Hematopoietic multipotent progenitor cell treated with erythropoietin and hydrocortisone succinate and interleukin-3 and kit ligand, for 15 days (in vitro differentiated cells): ENCODE results near the gene ENKD1.
"Not testable (repeated sequence)": the region's sequence is repeated elsewhere in the genome, so short reads cannot be mapped to it uniquely, and the experiment has no call there.

Experiments
- DNase-seq: peaks from one replicate; pipeline ENCODE4 v3.0.0-alpha.2; 2015; ENCODE audit warnings: low spot score

ENKD1 gene

GRCh38 chr16:67666559-67667452 is at the start of gene ENKD1, which contains the start of gene C16orf86:
TSS of gene ENKD1 (minus strand) at chr16:67666750. CDS start at chr16:67666442, 308 bp downstream.
TSS of gene C16orf86 (plus strand) at chr16:67666814. CDS start at chr16:67666971, 157 bp downstream.
- peak; percentile 76 for DNase-seq

GRCh38 chr16:67716097-67716496 is 49.5 kb upstream of the ENKD1 start:
- no peak for DNase-seq

GRCh38 chr16:67714522-67714921 is 48.0 kb upstream of the ENKD1 start:
- no peak for DNase-seq

GRCh38 chr16:67713647-67714273 is 47.2 kb upstream of the ENKD1 start:
- no peak for DNase-seq

- DNase-seq: no peak
These were observed 44.1 kb upstream of the ENKD1 start for GRCh38 chr16:67710607-67711006.

GRCh38 chr16:67709050-67709449 is 42.5 kb upstream of the ENKD1 start:
- DNase-seq: no peak

- no peak for DNase-seq
These were observed 41.8 kb upstream of the ENKD1 start for GRCh38 chr16:67708368-67708771.

GRCh38 chr16:67707790-67708189 is 41.2 kb upstream of the ENKD1 start:
- no peak for DNase-seq

- DNase-seq: no peak
These were observed 40.7 kb upstream of the ENKD1 start for GRCh38 chr16:67707210-67707609.

GRCh38 chr16:67704110-67704509 is 37.6 kb upstream of the ENKD1 start:
- no peak for DNase-seq

- no peak for DNase-seq
These were observed 37.1 kb upstream of the ENKD1 start for GRCh38 chr16:67703626-67704025.

GRCh38 chr16:67702130-67702529 is 35.6 kb upstream of the ENKD1 start:
- no peak for DNase-seq

- no peak for DNase-seq
These were observed 34.9 kb upstream of the ENKD1 start for GRCh38 chr16:67701420-67701819.

- no peak for DNase-seq
These were observed 32.7 kb upstream of the ENKD1 start for GRCh38 chr16:67699265-67699664.

- no peak for DNase-seq
These were observed 31.1 kb upstream of the ENKD1 start for GRCh38 chr16:67697422-67698185.

- DNase-seq: no peak
These were observed 28.1 kb upstream of the ENKD1 start for GRCh38 chr16:67694611-67695010.

GRCh38 chr16:67693517-67694285 is 27.2 kb upstream of the ENKD1 start:
- not testable (repeated sequence) for DNase-seq

GRCh38 chr16:67685388-67686112 is 19.0 kb upstream of the ENKD1 start:
- DNase-seq: no peak

- DNase-seq: no peak
These were observed 17.2 kb upstream of the ENKD1 start for GRCh38 chr16:67683767-67684166.

GRCh38 chr16:67679935-67680897 is 13.7 kb upstream of the ENKD1 start:
- DNase-seq: no peak
